K562 (cell line): ENCODE measurements around the gene FBXW7.

ENCODE experiments used
- CBFB ChIP-seq: sonication (generic); formaldehyde crosslinking; IDR thresholded peaks from 2 replicates; pipeline ENCODE4 v1.4.0; 2020; ENCODE audit warnings: mild to moderate bottlenecking, missing genetic modification reagents
- CXXC5 ChIP-seq: fragments of 250-450 bp; sonication (Bioruptor Pico); IDR thresholded peaks from 2 replicates; pipeline ENCODE4 v1.8.0; 2022; ENCODE audit warnings: inconsistent platforms, mild to moderate bottlenecking, moderate library complexity
- EZH2 ChIP-seq: IDR thresholded peaks from 2 replicates; pipeline ENCODE4 v1.6.1; 2012; ENCODE audit warnings: low read depth, mild to moderate bottlenecking, inconsistent platforms, low read length, borderline replicate concordance
- NR2F6 ChIP-seq: fragments of 450-650 bp; formaldehyde crosslinking; IDR thresholded peaks from 2 replicates; pipeline ENCODE4 v1.4.0; 2020; ENCODE audit warnings: mild to moderate bottlenecking
- POLR2AphosphoS5 ChIP-seq: IDR thresholded peaks from 2 replicates; pipeline ENCODE4 v1.6.1; 2011; ENCODE audit warnings: mild to moderate bottlenecking, low read depth, low read length, moderate library complexity; ENCODE audit not compliant: control insufficient read depth, insufficient read depth
- RBFOX2 ChIP-seq: fragments of 200-400 bp; formaldehyde crosslinking; IDR thresholded peaks from 2 replicates; pipeline ENCODE4 v1.6.1; 2017; ENCODE audit warnings: low read depth, mild to moderate bottlenecking, low read length, moderate library complexity
- REST ChIP-seq, 2 experiments: fragments of 450-650 bp; formaldehyde crosslinking in 1 of 2; IDR thresholded peaks; 2 replicates each; pipeline versions ENCODE4 v1.4.0 to v1.6.1; 2014 to 2020; ENCODE audit warnings: mild to moderate bottlenecking in 2 of 2, borderline replicate concordance in 1 of 2, low read depth in 1 of 2
- SREBF2 ChIP-seq: sonication (generic); formaldehyde crosslinking; IDR thresholded peaks from 2 replicates; pipeline ENCODE4 v1.4.0; 2020; ENCODE audit warnings: mild to moderate bottlenecking, missing genetic modification reagents
- TCF3 ChIP-seq: sonication (generic); formaldehyde crosslinking; IDR thresholded peaks from 2 replicates; pipeline ENCODE4 v1.4.0; 2020; ENCODE audit warnings: mild to moderate bottlenecking, missing genetic modification reagents
- ZC3H11A ChIP-seq: IDR thresholded peaks from 2 replicates; pipeline ENCODE4 v1.6.1; 2012; ENCODE audit warnings: low read depth, low read length, improper control_type of control experiment
- TF ChIP-seq, protein P1 (sequence below): fragments of 200-600 bp; sonication (generic); IDR thresholded peaks from one replicate; pipeline ENCODE4 v1.6.1; 2012; ENCODE audit warnings: mild to moderate bottlenecking, low read depth, low read length, inconsistent platforms

- no peak for TF ChIP-seq ZC3H11A
- no peak for TF ChIP-seq REST (IDR thresholded peaks at IDR 0.05; ENCODE audit: borderline replicate concordance)
- TF ChIP-seq REST (CRISPR knock-in tag; IDR thresholded peaks at IDR 0.05; ENCODE audit: low read depth): no peak
- TF ChIP-seq, protein P1, sequence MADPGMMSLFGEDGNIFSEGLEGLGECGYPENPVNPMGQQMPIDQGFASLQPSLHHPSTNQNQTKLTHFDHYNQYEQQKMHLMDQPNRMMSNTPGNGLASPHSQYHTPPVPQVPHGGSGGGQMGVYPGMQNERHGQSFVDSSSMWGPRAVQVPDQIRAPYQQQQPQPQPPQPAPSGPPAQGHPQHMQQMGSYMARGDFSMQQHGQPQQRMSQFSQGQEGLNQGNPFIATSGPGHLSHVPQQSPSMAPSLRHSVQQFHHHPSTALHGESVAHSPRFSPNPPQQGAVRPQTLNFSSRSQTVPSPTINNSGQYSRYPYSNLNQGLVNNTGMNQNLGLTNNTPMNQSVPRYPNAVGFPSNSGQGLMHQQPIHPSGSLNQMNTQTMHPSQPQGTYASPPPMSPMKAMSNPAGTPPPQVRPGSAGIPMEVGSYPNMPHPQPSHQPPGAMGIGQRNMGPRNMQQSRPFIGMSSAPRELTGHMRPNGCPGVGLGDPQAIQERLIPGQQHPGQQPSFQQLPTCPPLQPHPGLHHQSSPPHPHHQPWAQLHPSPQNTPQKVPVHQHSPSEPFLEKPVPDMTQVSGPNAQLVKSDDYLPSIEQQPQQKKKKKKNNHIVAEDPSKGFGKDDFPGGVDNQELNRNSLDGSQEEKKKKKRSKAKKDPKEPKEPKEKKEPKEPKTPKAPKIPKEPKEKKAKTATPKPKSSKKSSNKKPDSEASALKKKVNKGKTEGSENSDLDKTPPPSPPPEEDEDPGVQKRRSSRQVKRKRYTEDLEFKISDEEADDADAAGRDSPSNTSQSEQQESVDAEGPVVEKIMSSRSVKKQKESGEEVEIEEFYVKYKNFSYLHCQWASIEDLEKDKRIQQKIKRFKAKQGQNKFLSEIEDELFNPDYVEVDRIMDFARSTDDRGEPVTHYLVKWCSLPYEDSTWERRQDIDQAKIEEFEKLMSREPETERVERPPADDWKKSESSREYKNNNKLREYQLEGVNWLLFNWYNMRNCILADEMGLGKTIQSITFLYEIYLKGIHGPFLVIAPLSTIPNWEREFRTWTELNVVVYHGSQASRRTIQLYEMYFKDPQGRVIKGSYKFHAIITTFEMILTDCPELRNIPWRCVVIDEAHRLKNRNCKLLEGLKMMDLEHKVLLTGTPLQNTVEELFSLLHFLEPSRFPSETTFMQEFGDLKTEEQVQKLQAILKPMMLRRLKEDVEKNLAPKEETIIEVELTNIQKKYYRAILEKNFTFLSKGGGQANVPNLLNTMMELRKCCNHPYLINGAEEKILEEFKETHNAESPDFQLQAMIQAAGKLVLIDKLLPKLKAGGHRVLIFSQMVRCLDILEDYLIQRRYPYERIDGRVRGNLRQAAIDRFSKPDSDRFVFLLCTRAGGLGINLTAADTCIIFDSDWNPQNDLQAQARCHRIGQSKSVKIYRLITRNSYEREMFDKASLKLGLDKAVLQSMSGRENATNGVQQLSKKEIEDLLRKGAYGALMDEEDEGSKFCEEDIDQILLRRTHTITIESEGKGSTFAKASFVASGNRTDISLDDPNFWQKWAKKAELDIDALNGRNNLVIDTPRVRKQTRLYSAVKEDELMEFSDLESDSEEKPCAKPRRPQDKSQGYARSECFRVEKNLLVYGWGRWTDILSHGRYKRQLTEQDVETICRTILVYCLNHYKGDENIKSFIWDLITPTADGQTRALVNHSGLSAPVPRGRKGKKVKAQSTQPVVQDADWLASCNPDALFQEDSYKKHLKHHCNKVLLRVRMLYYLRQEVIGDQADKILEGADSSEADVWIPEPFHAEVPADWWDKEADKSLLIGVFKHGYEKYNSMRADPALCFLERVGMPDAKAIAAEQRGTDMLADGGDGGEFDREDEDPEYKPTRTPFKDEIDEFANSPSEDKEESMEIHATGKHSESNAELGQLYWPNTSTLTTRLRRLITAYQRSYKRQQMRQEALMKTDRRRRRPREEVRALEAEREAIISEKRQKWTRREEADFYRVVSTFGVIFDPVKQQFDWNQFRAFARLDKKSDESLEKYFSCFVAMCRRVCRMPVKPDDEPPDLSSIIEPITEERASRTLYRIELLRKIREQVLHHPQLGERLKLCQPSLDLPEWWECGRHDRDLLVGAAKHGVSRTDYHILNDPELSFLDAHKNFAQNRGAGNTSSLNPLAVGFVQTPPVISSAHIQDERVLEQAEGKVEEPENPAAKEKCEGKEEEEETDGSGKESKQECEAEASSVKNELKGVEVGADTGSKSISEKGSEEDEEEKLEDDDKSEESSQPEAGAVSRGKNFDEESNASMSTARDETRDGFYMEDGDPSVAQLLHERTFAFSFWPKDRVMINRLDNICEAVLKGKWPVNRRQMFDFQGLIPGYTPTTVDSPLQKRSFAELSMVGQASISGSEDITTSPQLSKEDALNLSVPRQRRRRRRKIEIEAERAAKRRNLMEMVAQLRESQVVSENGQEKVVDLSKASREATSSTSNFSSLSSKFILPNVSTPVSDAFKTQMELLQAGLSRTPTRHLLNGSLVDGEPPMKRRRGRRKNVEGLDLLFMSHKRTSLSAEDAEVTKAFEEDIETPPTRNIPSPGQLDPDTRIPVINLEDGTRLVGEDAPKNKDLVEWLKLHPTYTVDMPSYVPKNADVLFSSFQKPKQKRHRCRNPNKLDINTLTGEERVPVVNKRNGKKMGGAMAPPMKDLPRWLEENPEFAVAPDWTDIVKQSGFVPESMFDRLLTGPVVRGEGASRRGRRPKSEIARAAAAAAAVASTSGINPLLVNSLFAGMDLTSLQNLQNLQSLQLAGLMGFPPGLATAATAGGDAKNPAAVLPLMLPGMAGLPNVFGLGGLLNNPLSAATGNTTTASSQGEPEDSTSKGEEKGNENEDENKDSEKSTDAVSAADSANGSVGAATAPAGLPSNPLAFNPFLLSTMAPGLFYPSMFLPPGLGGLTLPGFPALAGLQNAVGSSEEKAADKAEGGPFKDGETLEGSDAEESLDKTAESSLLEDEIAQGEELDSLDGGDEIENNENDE: no peak
- TF ChIP-seq TCF3: no peak
- TF ChIP-seq POLR2AphosphoS5: no peak
- TF ChIP-seq NR2F6 (CRISPR knock-in tag): no peak
- no peak for TF ChIP-seq RBFOX2
- no peak for TF ChIP-seq EZH2
- no peak for TF ChIP-seq SREBF2
- TF ChIP-seq CBFB (CRISPR knock-in tag): no peak
- no peak for TF ChIP-seq CXXC5
Measured at GRCh38 chr4:152478461-152479237, 57.2 kb downstream of the FBXW7 start.
